K562 (cell line): Measurements from ENCODE around the gene FRK.

Source experiments
- EZH2 ChIP-seq: IDR thresholded peaks from 2 replicates; pipeline ENCODE4 v1.6.1; 2012; ENCODE audit warnings: low read depth, mild to moderate bottlenecking, inconsistent platforms, low read length, borderline replicate concordance
- NR4A1 ChIP-seq, 2 experiments: fragments of 250-450 bp in 1 of 2; fragments of 450-650 bp in 1 of 2; sonication (Bioruptor Pico) in 1 of 2; IDR thresholded peaks; 2 replicates each; pipeline versions ENCODE4 v1.4.0 to v1.6.1; 2016 to 2020; ENCODE audit warnings: mild to moderate bottlenecking in 2 of 2, missing compliant biosample characterization in 1 of 2, missing genetic modification characterization in 1 of 2, moderate library complexity in 1 of 2
- SOX6 ChIP-seq: fragments of 450-650 bp; IDR thresholded peaks from 2 replicates; pipeline ENCODE4 v1.6.1; 2014; ENCODE audit warnings: mild to moderate bottlenecking
- ZNF699 ChIP-seq: fragments of 250-450 bp; sonication (Bioruptor Pico); IDR thresholded peaks from 2 replicates; pipeline ENCODE4 v1.8.0; 2021; ENCODE audit warnings: mild to moderate bottlenecking, moderate library complexity; ENCODE audit not compliant: insufficient replicate concordance

DNA sequence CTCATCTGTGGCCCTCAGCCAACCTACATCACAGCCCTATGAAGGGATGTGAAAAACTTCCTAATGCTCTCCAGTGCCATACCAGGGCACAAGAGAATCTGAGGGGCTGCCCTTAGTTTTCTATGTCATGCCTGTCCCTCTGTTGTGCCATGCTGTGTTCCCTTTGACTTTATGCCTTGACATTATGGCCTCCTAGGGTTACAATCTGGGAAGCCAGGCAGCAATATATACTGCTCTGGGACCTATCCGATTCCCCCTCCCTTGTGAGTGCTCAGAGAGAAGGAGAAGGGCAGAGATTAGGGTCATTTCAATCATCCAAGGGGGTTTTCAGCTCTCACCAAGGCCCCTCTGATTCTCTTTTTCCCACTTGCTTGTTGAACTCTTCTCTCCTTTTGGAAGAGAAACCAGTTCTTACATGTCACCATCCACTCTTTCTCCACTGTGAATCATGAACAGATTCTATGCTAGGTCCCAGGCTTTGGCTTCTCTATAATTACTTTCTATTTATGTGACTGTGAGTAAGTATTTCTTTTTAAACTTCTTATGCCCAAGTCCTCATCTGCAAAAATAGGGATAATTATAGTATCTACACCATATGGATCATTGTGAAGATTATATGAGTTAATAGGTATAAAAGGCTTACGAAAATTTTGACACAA lies 14.2 kb upstream of the FRK start:
- no peak for TF ChIP-seq SOX6
- TF ChIP-seq EZH2: no peak
- no peak for TF ChIP-seq NR4A1 (CRISPR knock-in tag; IDR thresholded peaks at IDR 0.05)
- TF ChIP-seq NR4A1 (tag; IDR thresholded peaks at IDR 0.05): no peak
- no peak for TF ChIP-seq ZNF699 (CRISPR knock-in tag)
